Fibroblast of peridontal ligament (primary cell): Measurements from ENCODE around the gene RFNG.
A peak's percentile ranks its signal among the peaks of the same experiment; 100 is the strongest.

Experiments used
- DNase-seq: peaks from one replicate; pipeline ENCODE4 v3.0.0-alpha.2; 2010; ENCODE audit errors: extremely low read depth

RFNG gene

GRCh38 chr17:82058230-82058854 is 6.7 kb upstream of the RFNG start:
- DNase-seq = no peak

DNA sequence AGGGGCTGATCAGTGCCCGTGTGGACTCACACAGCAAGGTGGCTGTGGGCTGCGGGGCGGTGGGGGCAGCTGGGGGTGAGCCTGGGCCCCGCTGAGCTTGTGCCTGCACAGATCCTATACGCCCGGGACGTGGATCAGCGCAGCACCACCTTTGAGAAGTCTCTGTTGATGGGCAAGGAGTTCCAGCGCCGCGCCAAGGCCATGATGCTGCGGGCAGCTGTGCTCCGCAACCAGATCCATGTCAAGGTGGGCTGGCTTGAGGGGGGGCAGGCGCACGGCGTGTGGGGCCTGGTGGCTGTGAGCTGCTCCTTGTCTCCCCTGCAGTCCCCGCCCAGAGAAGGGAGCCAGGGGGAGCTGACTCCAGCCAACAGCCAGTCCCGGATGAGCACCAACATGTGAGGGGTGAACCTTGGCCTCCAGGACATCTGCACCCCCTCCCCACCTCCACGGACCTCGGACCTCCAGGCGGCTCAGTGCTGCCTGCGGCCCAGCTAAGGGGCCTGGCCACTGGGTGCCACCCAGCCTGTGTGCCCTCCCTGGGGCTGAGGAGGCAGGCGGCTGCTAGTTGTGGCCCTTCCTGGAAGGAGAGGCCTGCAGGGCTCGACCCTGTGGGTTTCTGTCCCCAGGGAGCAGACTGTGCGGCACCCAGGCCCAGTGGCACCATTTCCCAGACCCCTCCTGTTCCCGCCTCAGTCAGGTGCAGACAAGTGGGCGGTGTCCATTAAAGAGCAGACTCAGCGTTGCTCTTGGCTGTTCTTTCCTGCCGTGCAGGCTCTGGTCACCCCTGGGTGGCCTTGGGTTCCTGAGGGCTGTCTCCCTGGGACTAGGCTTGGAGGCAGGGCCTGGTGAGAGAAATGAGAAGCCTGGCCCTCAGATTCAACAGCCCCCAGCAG is 5.4 kb upstream of the RFNG start:
- no peak for DNase-seq

- no peak for DNase-seq
Measured at GRCh38 chr17:82055965-82056728, 4.5 kb upstream of the RFNG start.

- no peak for DNase-seq
Measured at GRCh38 chr17:82055023-82055964, 3.7 kb upstream of the RFNG start.

DNA sequence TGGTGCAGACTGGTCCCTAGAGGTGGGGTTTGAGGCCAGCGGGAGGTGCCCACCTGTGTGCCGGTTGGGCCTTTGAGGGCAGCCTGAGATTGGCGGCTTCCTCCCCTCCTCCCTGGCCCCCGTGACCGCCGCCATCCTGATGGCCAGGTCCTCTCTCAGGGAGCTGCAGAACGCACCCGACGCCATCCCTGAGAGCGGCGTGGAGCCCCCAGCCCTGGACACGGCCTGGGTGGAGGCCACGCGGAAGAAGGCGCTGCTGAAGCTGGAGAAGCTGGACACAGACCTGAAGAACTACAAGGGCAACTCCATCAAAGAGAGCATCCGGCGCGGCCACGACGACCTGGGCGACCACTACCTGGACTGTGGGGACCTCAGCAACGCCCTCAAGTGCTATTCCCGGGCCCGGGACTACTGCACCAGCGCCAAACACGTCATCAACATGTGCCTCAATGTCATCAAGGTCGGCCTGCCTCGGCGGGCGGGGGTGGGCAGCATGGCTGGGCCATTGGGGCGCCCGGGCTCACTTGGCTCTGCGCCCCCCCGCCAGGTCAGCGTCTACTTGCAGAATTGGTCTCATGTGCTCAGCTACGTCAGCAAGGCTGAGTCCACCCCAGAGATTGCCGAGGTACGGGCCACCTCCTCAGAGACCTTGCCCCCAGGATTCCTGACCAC is 2.9 kb upstream of the RFNG start:
- DNase-seq = no peak

- DNase-seq = no peak
Measured at GRCh38 chr17:82053556-82054263, 2.1 kb upstream of the RFNG start.

DNA sequence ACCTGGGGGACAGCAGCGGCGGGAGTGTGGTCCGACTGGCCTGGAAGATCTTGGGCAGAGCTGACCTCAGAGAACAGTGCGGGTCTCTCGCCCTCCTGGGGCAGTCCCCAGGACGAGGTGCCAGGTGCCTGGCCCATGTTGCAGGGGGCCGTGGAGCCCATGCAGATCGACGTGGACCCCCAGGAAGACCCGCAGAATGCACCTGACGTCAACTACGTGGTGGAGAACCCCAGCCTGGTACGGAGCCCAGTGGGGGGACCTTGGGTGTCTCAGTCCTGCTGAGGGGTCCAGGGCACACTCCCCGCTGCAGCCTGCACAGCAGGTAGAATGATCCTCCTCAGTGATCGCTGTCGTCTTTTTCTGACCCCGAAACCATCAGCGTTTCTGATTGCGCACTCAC is 1.5 kb upstream of the RFNG start:
- no peak for DNase-seq

GRCh38 chr17:82052638-82053059 is 1.0 kb upstream of the RFNG start:
- no peak for DNase-seq

DNA sequence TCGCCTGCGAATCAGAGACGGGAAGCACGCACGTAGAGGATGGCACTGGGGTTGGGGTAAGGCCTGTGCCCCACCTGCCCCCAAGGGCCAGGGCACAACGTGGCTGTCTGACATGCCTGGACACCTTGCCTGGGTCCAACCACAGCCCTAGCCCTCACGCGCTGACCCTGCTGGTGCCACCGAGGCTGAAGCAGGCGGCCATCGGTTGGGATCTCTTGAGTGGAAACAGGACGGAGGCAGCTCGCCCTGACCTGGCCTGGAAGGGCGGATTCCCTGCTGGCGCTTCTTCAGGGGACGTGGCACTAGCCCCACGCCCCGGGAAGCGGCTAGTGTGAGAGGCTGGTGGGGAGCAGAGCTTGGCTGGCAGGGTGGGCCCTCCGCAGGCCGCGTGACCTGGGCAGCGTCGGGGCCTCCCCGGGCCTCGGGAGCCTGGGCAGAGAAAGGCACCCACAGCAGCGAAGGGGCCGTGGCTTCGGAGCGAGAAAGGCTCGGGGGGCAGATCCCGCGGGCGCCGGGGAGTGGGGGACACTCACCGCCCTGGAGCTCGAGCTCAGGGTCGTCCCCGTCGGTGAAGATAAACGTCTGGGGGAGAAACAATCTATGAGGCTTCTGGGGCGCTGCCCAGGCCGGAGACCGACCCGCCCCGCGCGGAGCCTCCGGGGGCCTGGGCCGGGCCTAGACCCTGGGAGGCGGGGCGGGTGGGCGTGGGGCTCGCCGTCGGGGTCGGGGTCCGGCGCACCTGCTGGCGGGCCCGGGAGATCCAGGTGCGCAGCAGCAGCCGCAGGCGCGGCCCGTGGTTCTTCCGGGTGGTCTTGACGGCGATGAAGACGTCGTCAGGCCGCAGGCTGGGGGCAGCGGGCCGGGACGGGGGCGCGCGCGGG is 610 bp downstream of the RFNG start:
- peak; percentile 16 for DNase-seq

- DNase-seq = no peak
Measured at GRCh38 chr17:82050152-82050760, 1.4 kb downstream of the RFNG start.

DNA sequence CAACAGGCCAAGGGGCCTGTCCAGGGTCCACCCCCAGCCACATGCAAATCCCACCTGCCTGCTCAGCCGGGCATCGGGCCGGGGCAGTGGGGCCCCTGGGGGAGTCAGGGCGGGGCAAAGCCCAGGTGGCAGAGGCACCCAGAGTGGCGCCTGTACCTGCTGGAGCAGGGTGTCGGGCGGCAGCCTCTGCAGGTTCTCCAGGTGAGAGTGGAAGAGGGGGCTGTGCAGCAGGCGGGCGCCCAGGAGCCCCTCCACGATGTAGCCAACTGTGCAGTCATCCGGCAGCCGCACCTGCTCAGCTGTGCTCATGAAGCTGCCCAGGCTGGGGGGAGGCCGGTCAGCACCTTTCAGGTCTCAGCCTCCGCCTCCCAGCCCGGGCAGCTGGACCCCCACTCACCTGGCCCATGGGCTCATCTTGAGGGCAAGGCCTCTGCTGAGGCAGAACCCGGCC is 2.1 kb downstream of the RFNG start:
- DNase-seq = no peak

DNA sequence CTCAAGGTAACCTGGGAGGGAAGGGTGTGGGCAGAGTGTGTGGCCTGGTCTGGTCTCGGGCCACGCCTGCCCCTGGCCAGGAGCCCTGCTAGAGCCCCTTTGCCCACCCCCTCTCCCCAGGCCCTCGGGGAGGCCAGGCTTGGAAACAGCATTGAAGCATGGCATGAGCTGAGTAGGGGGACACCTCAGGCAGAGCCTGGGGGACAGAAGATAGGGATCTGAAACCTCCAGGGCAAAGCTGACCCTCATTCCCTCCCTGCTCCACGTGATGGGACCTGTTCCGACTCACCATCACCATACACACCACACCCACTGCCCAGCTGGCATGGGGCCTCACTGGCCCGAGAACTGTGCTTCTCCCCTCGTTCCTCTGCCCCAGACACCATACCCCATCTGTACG is 2.5 kb downstream of the RFNG start:
- DNase-seq = no peak

DNA sequence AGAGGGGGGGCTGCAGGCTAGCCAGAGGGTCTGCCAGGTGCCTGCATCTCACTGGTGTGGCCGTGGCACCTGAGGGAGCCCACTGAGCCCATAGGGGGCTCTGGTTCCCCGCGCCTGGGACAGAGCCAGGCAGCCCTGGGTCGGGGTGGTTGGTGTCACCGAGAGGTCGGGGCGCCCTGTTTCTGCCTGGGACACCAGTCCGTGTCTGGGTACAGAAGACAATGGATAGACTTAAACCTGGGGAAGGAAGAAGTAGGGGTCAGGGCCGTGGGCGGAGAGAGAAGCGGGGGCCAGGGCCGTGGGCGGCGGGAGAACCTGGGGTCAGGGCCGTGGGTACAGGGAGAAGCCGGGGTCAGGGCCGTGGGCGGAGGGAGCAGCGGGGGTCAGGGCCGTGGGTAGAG is 3.0 kb downstream of the RFNG start:
- DNase-seq = no peak

- DNase-seq = no peak
Measured at GRCh38 chr17:82047914-82048570, 3.6 kb downstream of the RFNG start.

GRCh38 chr17:82047379-82047778 is 4.2 kb downstream of the RFNG start:
- no peak for DNase-seq

- no peak for DNase-seq
Measured at GRCh38 chr17:82046903-82047302, 4.7 kb downstream of the RFNG start.

DNA sequence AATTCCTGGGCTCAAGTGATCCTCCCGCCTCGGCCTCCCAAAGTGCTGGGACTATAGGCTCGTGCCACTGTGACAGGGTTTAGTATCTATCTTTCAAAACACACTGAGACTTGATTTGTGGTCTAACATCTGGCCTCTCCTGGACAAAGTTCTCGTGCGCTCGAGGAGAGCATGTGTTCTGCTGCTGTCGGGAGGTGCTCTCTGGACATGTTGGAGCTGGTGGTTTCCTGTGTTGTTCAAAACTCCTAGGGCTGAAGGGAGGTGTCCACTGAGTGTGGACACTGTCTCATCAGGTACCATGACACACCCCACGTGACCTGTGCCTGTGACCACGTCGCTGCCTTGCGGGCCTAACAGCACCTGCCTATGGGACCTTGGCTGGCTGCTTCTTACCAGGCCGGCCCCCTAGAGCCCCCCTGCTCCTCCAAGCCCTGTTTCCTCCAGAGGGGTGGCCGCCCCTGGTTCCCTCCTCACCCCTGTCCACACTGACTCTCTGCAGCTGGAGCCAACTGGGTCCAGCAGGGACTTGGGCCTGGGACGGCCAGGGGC is 5.6 kb downstream of the RFNG start:
- no peak for DNase-seq

GRCh38 chr17:82043507-82043906 is 8.1 kb downstream of the RFNG start:
- no peak for DNase-seq
